Measurements from ENCODE around the gene SLC16A10.

SLC16A10 gene

GRCh38 chr6:111230351-111231089, 143.2 kb downstream of the SLC16A10 start:
- WGBS: 92% methylated on average over 1 of the region's 2 CpGs
- H3K27ac ChIP-seq (ENCODE audit: low read depth, low read length): no peak overlapping the region
- peaks cover 8% of the 10 kb centered on the region for H3K4me1 ChIP-seq (ENCODE audit: insufficient read depth, low read length)

GRCh38 chr6:111231090-111231459, 143.8 kb downstream of the SLC16A10 start:
- Histone ChIP-seq H3K27me3 (ENCODE audit: insufficient read depth, low read length) (no peaks in the 10 kb centered on the region), H3K9ac (ENCODE audit: low read depth, low read length) (no peak overlapping the region), H3K9me3 (ENCODE audit: insufficient read depth, low read depth, low read length) (no peaks in the 10 kb centered on the region), H3K4me1 (ENCODE audit: insufficient read depth, low read length) (peaks cover 6% of the 10 kb centered on the region; the same call in 1 of the 2 replicates), H3K36me3 (ENCODE audit: insufficient read depth, low read length) (no peaks in the 10 kb centered on the region), H3K4me3 (ENCODE audit: low read length) (no peak overlapping the region), H3K27ac (ENCODE audit: low read depth, low read length) (no peak overlapping the region)
- WGBS: 94% methylated on average over 4 of the region's 4 CpGs

More at GRCh38 chr6:111230351-111231089, 143.2 kb downstream of the SLC16A10 start:
- Histone ChIP-seq H3K4me3 (ENCODE audit: low read length) (no peak overlapping the region), H3K9ac (ENCODE audit: low read depth, low read length) (no peak overlapping the region), H3K9me3 (ENCODE audit: insufficient read depth, low read depth, low read length) (no peaks in the 10 kb centered on the region), H3K27me3 (ENCODE audit: insufficient read depth, low read length) (no peaks in the 10 kb centered on the region), H3K36me3 (ENCODE audit: insufficient read depth, low read length) (no peaks in the 10 kb centered on the region)

- Histone ChIP-seq H3K9me3 (ENCODE audit: insufficient read depth, low read depth, low read length) (no peaks in the 10 kb centered on the region), H3K4me3 (ENCODE audit: low read length) (no peak overlapping the region), H3K36me3 (ENCODE audit: insufficient read depth, low read length) (no peaks in the 10 kb centered on the region), H3K27me3 (ENCODE audit: insufficient read depth, low read length) (no peaks in the 10 kb centered on the region), H3K9ac (ENCODE audit: low read depth, low read length) (no peak overlapping the region), H3K4me1 (ENCODE audit: insufficient read depth, low read length) (peaks cover 6% of the 10 kb centered on the region; the same call in 1 of the 2 replicates), H3K27ac (ENCODE audit: low read depth, low read length) (no peak overlapping the region)
- WGBS: 99% methylated on average over 2 of the region's 2 CpGs
These were observed 150.5 kb downstream of the SLC16A10 start for GRCh38 chr6:111237852-111238251.

- Histone ChIP-seq H3K9me3 (ENCODE audit: insufficient read depth, low read depth, low read length) (no peaks in the 10 kb centered on the region), H3K9ac (ENCODE audit: low read depth, low read length) (no peak overlapping the region), H3K4me1 (ENCODE audit: insufficient read depth, low read length) (peaks cover 5% of the 10 kb centered on the region; the same call in 1 of the 2 replicates), H3K27me3 (ENCODE audit: insufficient read depth, low read length) (no peaks in the 10 kb centered on the region), H3K36me3 (ENCODE audit: insufficient read depth, low read length) (no peaks in the 10 kb centered on the region), H3K4me3 (ENCODE audit: low read length) (no peak overlapping the region), H3K27ac (ENCODE audit: low read depth, low read length) (no peak overlapping the region)
- 79% methylated on average over 2 of the region's 4 CpGs for WGBS
These were observed 151.3 kb downstream of the SLC16A10 start for GRCh38 chr6:111238464-111239119.

DNA sequence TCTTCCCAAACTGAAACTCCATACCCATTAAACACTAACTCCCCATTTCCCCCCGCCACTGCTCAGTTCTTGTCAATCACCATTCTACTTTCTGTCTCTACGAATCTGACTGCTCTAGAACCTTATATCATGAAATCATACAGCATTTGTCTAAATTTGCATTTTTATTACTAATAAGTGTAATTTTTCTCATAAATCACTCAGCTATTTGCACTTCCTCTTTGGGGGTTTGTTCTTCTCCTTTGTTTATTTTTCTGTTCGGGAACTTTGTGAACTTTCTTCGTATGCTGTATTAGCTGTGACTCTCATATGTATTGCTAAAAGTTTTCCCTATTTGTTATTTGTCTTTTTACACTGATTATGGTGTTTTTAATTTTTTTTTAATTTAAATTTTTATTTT, 152.2 kb downstream of the SLC16A10 start:
- no peak overlapping the region for H3K9ac ChIP-seq (ENCODE audit: low read depth, low read length)
- WGBS: 88% methylated on average over 2 of the region's 4 CpGs
- H3K4me3 ChIP-seq (ENCODE audit: low read length): no peak overlapping the region

DNA sequence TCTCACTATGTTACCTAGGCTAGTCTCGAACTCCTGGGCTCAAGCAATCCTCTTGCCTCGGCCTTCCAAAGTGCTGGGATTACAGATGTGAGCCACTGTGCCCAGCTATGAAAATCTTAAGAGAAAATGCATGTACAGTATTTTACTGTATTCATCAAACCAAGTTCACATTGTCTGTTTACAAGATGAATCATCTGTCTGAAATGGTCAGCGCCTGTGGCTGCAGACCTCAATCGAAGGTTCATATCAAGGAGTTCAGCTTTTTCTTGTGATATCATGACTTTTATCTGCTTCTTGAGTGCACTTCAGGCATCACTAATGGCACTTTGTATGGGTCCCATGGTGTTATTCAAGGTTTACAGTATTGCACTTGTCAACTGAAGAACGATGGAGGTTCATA, 155.1 kb downstream of the SLC16A10 start:
- Histone ChIP-seq H3K36me3 (ENCODE audit: insufficient read depth, low read length) (no peaks in the 10 kb centered on the region), H3K4me3 (ENCODE audit: low read length) (no peak overlapping the region), H3K27me3 (ENCODE audit: insufficient read depth, low read length) (no peaks in the 10 kb centered on the region), H3K4me1 (ENCODE audit: insufficient read depth, low read length) (no peaks in the 10 kb centered on the region), H3K9me3 (ENCODE audit: insufficient read depth, low read depth, low read length) (no peaks in the 10 kb centered on the region), H3K27ac (ENCODE audit: low read depth, low read length) (no peak overlapping the region), H3K9ac (ENCODE audit: low read depth, low read length) (no peak overlapping the region)
- WGBS: 92% methylated on average over 5 of the region's 5 CpGs

More for the DNA sequence above, 152.2 kb downstream of the SLC16A10 start:
- no peaks in the 10 kb centered on the region for H3K9me3 ChIP-seq (ENCODE audit: insufficient read depth, low read depth, low read length)
- no peak overlapping the region for H3K27ac ChIP-seq (ENCODE audit: low read depth, low read length)
- no peaks in the 10 kb centered on the region for H3K4me1 ChIP-seq (ENCODE audit: insufficient read depth, low read length)
- no peaks in the 10 kb centered on the region for H3K27me3 ChIP-seq (ENCODE audit: insufficient read depth, low read length)
- no peaks in the 10 kb centered on the region for H3K36me3 ChIP-seq (ENCODE audit: insufficient read depth, low read length)

GRCh38 chr6:111243095-111243494, 155.8 kb downstream of the SLC16A10 start:
- Histone ChIP-seq H3K27ac (ENCODE audit: low read depth, low read length) (no peak overlapping the region), H3K27me3 (ENCODE audit: insufficient read depth, low read length) (no peaks in the 10 kb centered on the region), H3K36me3 (ENCODE audit: insufficient read depth, low read length) (no peaks in the 10 kb centered on the region), H3K4me1 (ENCODE audit: insufficient read depth, low read length) (no peaks in the 10 kb centered on the region), H3K9ac (ENCODE audit: low read depth, low read length) (no peak overlapping the region), H3K9me3 (ENCODE audit: insufficient read depth, low read depth, low read length) (no peaks in the 10 kb centered on the region), H3K4me3 (ENCODE audit: low read length) (no peak overlapping the region)
- 95% methylated on average over 4 of the region's 4 CpGs for WGBS

- H3K36me3 ChIP-seq (ENCODE audit: insufficient read depth, low read length): no peaks in the 10 kb centered on the region
- H3K27ac ChIP-seq (ENCODE audit: low read depth, low read length): no peak overlapping the region
- no peaks in the 10 kb centered on the region for H3K9me3 ChIP-seq (ENCODE audit: insufficient read depth, low read depth, low read length)
These were observed 161.5 kb downstream of the SLC16A10 start for GRCh38 chr6:111248789-111249188.

GRCh38 chr6:111250791-111251354, 163.6 kb downstream of the SLC16A10 start:
- WGBS: 87% methylated on average over 4 of the region's 4 CpGs

More at GRCh38 chr6:111248789-111249188, 161.5 kb downstream of the SLC16A10 start:
- H3K9ac ChIP-seq (ENCODE audit: low read depth, low read length): no peak overlapping the region
- H3K4me3 ChIP-seq (ENCODE audit: low read length): no peak overlapping the region
- peaks cover 7% of the 10 kb centered on the region; the same call in 1 of the 2 replicates for H3K27me3 ChIP-seq (ENCODE audit: insufficient read depth, low read length)
- H3K4me1 ChIP-seq (ENCODE audit: insufficient read depth, low read length): peaks cover 13% of the 10 kb centered on the region

DNA sequence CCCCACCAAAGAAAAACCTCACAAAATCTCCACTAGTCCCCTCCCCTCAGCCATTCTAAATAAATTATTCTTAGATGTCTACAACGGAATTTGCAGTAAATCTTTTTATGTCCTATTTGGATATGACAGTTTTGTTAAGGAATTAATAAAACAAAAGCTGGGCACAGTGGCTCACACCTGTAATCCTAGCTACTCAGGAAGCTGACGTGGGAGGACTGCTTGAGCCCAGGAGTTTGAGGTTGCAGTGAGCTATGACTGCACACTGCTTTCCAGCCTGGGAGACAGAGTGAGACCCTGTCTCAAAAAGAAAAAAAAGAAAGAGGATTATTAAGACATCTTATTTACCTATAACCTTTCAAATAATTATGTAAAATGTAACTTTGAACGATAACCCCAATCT, 165.4 kb downstream of the SLC16A10 start:
- Histone ChIP-seq H3K4me1 (ENCODE audit: insufficient read depth, low read length) (peaks cover 40% of the 10 kb centered on the region), H3K27me3 (ENCODE audit: insufficient read depth, low read length) (peaks cover 7% of the 10 kb centered on the region; the same call in 1 of the 2 replicates), H3K27ac (ENCODE audit: low read depth, low read length) (no peak overlapping the region; the same call in 1 of the 2 replicates), H3K4me3 (ENCODE audit: low read length) (no peak overlapping the region), H3K36me3 (ENCODE audit: insufficient read depth, low read length) (no peaks in the 10 kb centered on the region), H3K9ac (ENCODE audit: low read depth, low read length) (no peak overlapping the region), H3K9me3 (ENCODE audit: insufficient read depth, low read depth, low read length) (no peaks in the 10 kb centered on the region)
- WGBS: 81% methylated on average over 3 of the region's 3 CpGs

More at GRCh38 chr6:111250791-111251354, 163.6 kb downstream of the SLC16A10 start:
- peaks cover 7% of the 10 kb centered on the region; the same call in 1 of the 2 replicates for H3K27me3 ChIP-seq (ENCODE audit: insufficient read depth, low read length)
- H3K4me3 ChIP-seq (ENCODE audit: low read length): no peak overlapping the region
- no peaks in the 10 kb centered on the region for H3K9me3 ChIP-seq (ENCODE audit: insufficient read depth, low read depth, low read length)
- H3K36me3 ChIP-seq (ENCODE audit: insufficient read depth, low read length): no peaks in the 10 kb centered on the region
- peaks cover 28% of the 10 kb centered on the region for H3K4me1 ChIP-seq (ENCODE audit: insufficient read depth, low read length)
- H3K9ac ChIP-seq (ENCODE audit: low read depth, low read length): no peak overlapping the region
- no peak overlapping the region for H3K27ac ChIP-seq (ENCODE audit: low read depth, low read length)
